OCI-LY3 (cell line): ENCODE measurements around the gene RALGAPB.

Source experiments
- EZH2phosphoT487 ChIP-seq: fragments of 200-600 bp; shearing (Covaris generic); IDR thresholded peaks from 2 replicates; pipeline ENCODE4 v1.6.1; 2018; ENCODE audit warnings: antibody characterized with exemption, mixed run types, low read depth
- TF ChIP-seq, protein P1 (sequence below): fragments of 200-600, 300-600 bp; sonication (generic); IDR thresholded peaks from 2 replicates; pipeline ENCODE4 v1.5.1; 2014; ENCODE audit warnings: antibody characterized with exemption, low read length, low read depth

DNA sequence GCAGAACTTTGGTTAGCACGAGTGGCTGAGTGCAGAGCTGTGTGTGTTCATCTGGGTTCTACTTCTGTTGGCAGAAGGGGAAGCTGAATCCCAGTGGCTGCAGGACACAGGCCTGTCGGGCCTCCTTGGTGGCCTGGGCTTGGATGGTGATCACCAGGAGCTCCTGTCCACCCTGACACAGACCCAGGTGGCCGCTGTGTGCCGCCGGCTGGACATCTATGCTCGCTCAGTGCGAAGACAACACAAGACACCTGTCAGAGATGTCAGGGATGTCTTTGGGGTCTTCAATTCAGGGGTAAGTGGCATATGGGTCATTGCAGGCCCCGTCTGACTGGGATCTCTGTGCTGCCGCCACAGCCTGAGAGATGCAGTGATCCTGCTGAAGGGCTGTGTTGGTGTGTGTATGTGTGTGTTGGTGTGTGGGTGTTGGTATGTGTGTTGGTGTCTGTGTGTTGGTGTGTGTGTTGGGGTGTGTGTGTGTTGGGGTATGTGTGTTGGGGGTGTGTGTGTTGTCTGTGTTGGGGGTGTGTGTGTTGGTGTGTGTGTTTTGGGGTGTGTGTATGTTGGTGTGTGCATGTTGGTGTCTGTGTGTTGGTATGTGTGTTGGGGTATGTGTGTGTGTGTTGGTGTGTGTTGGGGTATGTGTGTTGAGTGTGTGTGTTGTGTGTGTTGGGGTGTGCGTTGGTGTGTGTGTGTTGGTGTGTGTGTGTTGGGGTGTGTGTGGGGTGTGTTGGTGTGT, 154.4 kb downstream of the RALGAPB start:
- TF ChIP-seq, protein P1, sequence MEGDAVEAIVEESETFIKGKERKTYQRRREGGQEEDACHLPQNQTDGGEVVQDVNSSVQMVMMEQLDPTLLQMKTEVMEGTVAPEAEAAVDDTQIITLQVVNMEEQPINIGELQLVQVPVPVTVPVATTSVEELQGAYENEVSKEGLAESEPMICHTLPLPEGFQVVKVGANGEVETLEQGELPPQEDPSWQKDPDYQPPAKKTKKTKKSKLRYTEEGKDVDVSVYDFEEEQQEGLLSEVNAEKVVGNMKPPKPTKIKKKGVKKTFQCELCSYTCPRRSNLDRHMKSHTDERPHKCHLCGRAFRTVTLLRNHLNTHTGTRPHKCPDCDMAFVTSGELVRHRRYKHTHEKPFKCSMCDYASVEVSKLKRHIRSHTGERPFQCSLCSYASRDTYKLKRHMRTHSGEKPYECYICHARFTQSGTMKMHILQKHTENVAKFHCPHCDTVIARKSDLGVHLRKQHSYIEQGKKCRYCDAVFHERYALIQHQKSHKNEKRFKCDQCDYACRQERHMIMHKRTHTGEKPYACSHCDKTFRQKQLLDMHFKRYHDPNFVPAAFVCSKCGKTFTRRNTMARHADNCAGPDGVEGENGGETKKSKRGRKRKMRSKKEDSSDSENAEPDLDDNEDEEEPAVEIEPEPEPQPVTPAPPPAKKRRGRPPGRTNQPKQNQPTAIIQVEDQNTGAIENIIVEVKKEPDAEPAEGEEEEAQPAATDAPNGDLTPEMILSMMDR = no peak
- TF ChIP-seq EZH2phosphoT487 = no peak
